Jurkat, Clone E6-1 (cell line): Measurements from ENCODE around the gene MRPS31.
"Not testable (repeated sequence)": the region's sequence is repeated elsewhere in the genome, so short reads cannot be mapped to it uniquely, and the experiment has no call there.

Experiments
- DNase-seq: peaks from one replicate; pipeline ENCODE4 v3.0.0-alpha.2; 2011; ENCODE audit warnings: low read depth, low spot score
- H3K4me3 ChIP-seq: 2 replicates; pipeline ENCODE4 v1.5.1; 2011; ENCODE audit warnings: mild to moderate bottlenecking, low read length, control low read depth, moderate library complexity

Gene MRPS31

GRCh38 chr13:40770609-40770933 lies 419 bp downstream of the MRPS31 start:
- peak overlapping the region; percentile 98 for H3K4me3 ChIP-seq
- DNase-seq: no peak

- peak overlapping the region; percentile 98 for H3K4me3 ChIP-seq
- DNase-seq: no peak
Measured at GRCh38 chr13:40769970-40770369, 1.0 kb downstream of the MRPS31 start.

GRCh38 chr13:40765602-40766001 lies 5.4 kb downstream of the MRPS31 start:
- no peak for DNase-seq
- H3K4me3 ChIP-seq: no peak overlapping the region

GRCh38 chr13:40764587-40765403 lies 6.2 kb downstream of the MRPS31 start:
- H3K4me3 ChIP-seq: no peak overlapping the region; the same call in 1 of the 2 replicates
- DNase-seq: peak; percentile 93

GRCh38 chr13:40762849-40763248 lies 8.1 kb downstream of the MRPS31 start:
- H3K4me3 ChIP-seq: no peak overlapping the region

GRCh38 chr13:40758811-40759210 lies 12.2 kb downstream of the MRPS31 start:
- DNase-seq: no peak

More at GRCh38 chr13:40762849-40763248, 8.1 kb downstream of the MRPS31 start:
- DNase-seq: no peak

GRCh38 chr13:40756042-40756441 lies 14.9 kb downstream of the MRPS31 start:
- DNase-seq: no peak
- no peak overlapping the region for H3K4me3 ChIP-seq

More at GRCh38 chr13:40758811-40759210, 12.2 kb downstream of the MRPS31 start:
- H3K4me3 ChIP-seq: no peak overlapping the region

- H3K4me3 ChIP-seq: no peak overlapping the region
- DNase-seq: no peak
Measured at GRCh38 chr13:40755082-40755700, 15.8 kb downstream of the MRPS31 start.

- no peak for DNase-seq
- no peak overlapping the region for H3K4me3 ChIP-seq
Measured at GRCh38 chr13:40749327-40749726, 21.7 kb downstream of the MRPS31 start.

- H3K4me3 ChIP-seq, DNase-seq: not testable (repeated sequence)
Measured at GRCh38 chr13:40735232-40735548, 35.8 kb downstream of the MRPS31 start.

GRCh38 chr13:40734536-40735231 lies 36.3 kb downstream of the MRPS31 start:
- H3K4me3 ChIP-seq, DNase-seq: not testable (repeated sequence)

- no peak overlapping the region for H3K4me3 ChIP-seq
- no peak for DNase-seq
Measured at GRCh38 chr13:40732658-40733057, 38.3 kb downstream of the MRPS31 start.

GRCh38 chr13:40728595-40728994 lies 42.4 kb downstream of the MRPS31 start:
- no peak for DNase-seq
- no peak overlapping the region for H3K4me3 ChIP-seq

GRCh38 chr13:40714433-40714832 lies 56.6 kb downstream of the MRPS31 start:
- not testable (repeated sequence) for DNase-seq

GRCh38 chr13:40706439-40706838 lies 64.6 kb downstream of the MRPS31 start:
- DNase-seq: peak; percentile 38
- H3K4me3 ChIP-seq: no peak overlapping the region

More at GRCh38 chr13:40714433-40714832, 56.6 kb downstream of the MRPS31 start:
- H3K4me3 ChIP-seq: not testable (repeated sequence)

- no peak overlapping the region for H3K4me3 ChIP-seq
- no peak for DNase-seq
Measured at GRCh38 chr13:40697711-40698110, 73.3 kb downstream of the MRPS31 start.

- no peak overlapping the region for H3K4me3 ChIP-seq
- DNase-seq: no peak
Measured at GRCh38 chr13:40694426-40694825, 76.6 kb downstream of the MRPS31 start.

- DNase-seq: no peak
Measured at GRCh38 chr13:40692946-40693345, 78.0 kb downstream of the MRPS31 start.

GRCh38 chr13:40688781-40689180 lies 82.2 kb downstream of the MRPS31 start:
- no peak for DNase-seq
- H3K4me3 ChIP-seq: no peak overlapping the region

More at GRCh38 chr13:40692946-40693345, 78.0 kb downstream of the MRPS31 start:
- no peak overlapping the region for H3K4me3 ChIP-seq
